PC-9 (cell line): ENCODE data around the gene BAIAP2L1. TPM values are rescaled to one million over a fixed set of nuclear protein-coding genes. Genes with fewer than 3 reads are reported as not detected.

Experiments used
- BruUV-seq: library from RNA; stranded (reverse); fragments of 400-500 nt; replicated peaks from 2 replicates; lab custom pipeline; 2021; lab: Mats Ljungman, UMichigan
- CTCF ChIA-PET: fragments of 300-600 bp; sonication (Branson Sonifier 250); formaldehyde crosslinking; loops from one replicate; lab custom pipeline; 2022; ENCODE audit warnings: antibody characterized with exemption; lab: Charles Lee
- POLR2A ChIA-PET: fragments of 300-600 bp; sonication (Branson Sonifier 250); formaldehyde crosslinking; loops from one replicate; lab custom pipeline; 2022; ENCODE audit warnings: antibody characterized with exemption; ENCODE audit not compliant: unreplicated experiment; lab: Charles Lee
- DNase-seq, 2 experiments: peaks; one replicate each; pipeline versions ENCODE4 v3.0.0 to v3.0.0-alpha.2; 2015 to 2022; ENCODE audit warnings: mixed read lengths in 1 of 2
- H2AFZ ChIP-seq: fragments of 200-600 bp; sonication (generic); 2 replicates; pipeline ENCODE4 v1.8.1; 2017; ENCODE audit warnings: antibody characterized with exemption
- H3F3A ChIP-seq: fragments of 200-600 bp; sonication (generic); 2 replicates; pipeline ENCODE4 v1.8.1; 2017; ENCODE audit warnings: antibody characterized with exemption, mild to moderate bottlenecking, low read depth; ENCODE audit not compliant: insufficient read depth
- H3K27ac ChIP-seq: fragments of 200-600 bp; sonication (generic); 2 replicates; pipeline ENCODE4 v1.6.1; 2016; ENCODE audit warnings: mixed run types
- H3K27me3 ChIP-seq: fragments of 200-600 bp; sonication (generic); 2 replicates; pipeline ENCODE4 v1.6.1; 2016; ENCODE audit warnings: low read depth, mixed run types; ENCODE audit not compliant: insufficient read depth
- H3K36me3 ChIP-seq: fragments of 200-600 bp; sonication (generic); 2 replicates; pipeline ENCODE4 v1.6.1; 2016; ENCODE audit warnings: low read depth, mixed run types
- H3K4me1 ChIP-seq: fragments of 200-600 bp; sonication (generic); replicated peaks from 2 replicates; pipeline ENCODE4 v1.6.1; 2016; ENCODE audit warnings: mixed run types; ENCODE audit not compliant: insufficient read depth
- H3K4me2 ChIP-seq: fragments of 200-600 bp; sonication (generic); 2 replicates; pipeline ENCODE4 v1.6.1; 2017; ENCODE audit warnings: mixed run types
- H3K4me3 ChIP-seq: fragments of 200-600 bp; sonication (generic); 2 replicates; pipeline ENCODE4 v1.6.1; 2016; ENCODE audit warnings: mixed run types
- H3K79me2 ChIP-seq: fragments of 200-600 bp; sonication (generic); 2 replicates; pipeline ENCODE4 v1.6.1; 2017; ENCODE audit warnings: low read depth, mixed run types
- H3K9me2 ChIP-seq: fragments of 200-600 bp; sonication (generic); 2 replicates; pipeline ENCODE4 v1.8.1; 2017; ENCODE audit warnings: mild to moderate bottlenecking; ENCODE audit not compliant: insufficient read depth
- H3K9me3 ChIP-seq: fragments of 200-600 bp; sonication (generic); 2 replicates; pipeline ENCODE4 v1.8.1; 2016; ENCODE audit warnings: low read depth; ENCODE audit not compliant: insufficient read depth
- H4K20me1 ChIP-seq: fragments of 200-600 bp; sonication (generic); 2 replicates; pipeline ENCODE4 v1.8.1; 2017; ENCODE audit not compliant: insufficient read depth
- EZH2 ChIP-seq: fragments of 200-600 bp; sonication (generic); IDR thresholded peaks from 2 replicates; pipeline ENCODE4 v1.8.0; 2017; ENCODE audit warnings: antibody characterized with exemption, low read depth
- intact Hi-C: fragments of 100-400 bp; cut with micrococcal nuclease; formaldehyde crosslinking; loops from one replicate; pipeline ENCODE4 v1.10.0; 2022; ENCODE audit not compliant: unreplicated experiment
- total RNA-seq: library from RNA; stranded (reverse); gene quantifications from 2 replicates; pipeline ENCODE4 v1.2.3, GENCODE V29; 2021
- TF ChIP-seq, protein P1 (sequence below): fragments of 200-600 bp; sonication (generic); conservative IDR thresholded peaks from 2 replicates; pipeline ENCODE4 v1.6.1; 2017; ENCODE audit warnings: mixed run types, antibody characterized with exemption, mild to moderate bottlenecking, moderate library complexity

BAIAP2L1 gene
- total RNA-seq, 1 experiment from 2014 or later: 89.4 TPM

DNA sequence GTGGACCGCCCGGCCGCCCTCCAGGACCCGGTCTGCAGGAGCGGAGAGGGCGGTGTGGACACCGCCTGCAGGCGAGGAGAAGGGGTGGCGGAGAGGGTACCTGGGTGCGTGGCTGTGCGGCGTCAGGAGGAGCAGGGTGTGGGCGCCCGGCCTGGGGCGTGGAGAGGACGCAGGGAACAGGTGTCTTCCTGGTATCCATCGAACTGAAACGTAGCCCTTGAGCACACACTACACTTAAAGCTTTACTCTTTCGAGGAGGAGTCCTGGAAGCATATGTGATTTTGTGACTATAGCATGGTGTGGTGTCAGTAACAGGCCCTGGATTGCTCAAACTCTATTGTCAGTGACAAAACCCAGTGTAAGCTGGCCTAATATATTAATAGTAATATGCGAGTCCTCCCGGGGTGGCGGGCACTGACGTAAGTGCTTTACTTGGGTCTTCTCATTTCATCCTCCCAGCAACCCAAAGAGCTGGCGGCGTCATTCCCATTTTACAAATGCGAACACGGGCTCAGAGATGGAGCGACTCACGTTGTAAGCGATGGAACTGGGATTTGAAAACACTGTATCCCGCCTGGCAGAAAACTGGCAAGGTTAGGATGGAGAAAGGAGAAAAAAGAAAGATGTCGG lies 148.3 kb downstream of the BAIAP2L1 start:
- H3K36me3 ChIP-seq: no peaks in the 10 kb centered on the region
- no peaks in the 10 kb centered on the region for H3K9me3 ChIP-seq
- H4K20me1 ChIP-seq: no peaks in the 10 kb centered on the region
- peaks cover 25% of the 10 kb centered on the region for H3K4me1 ChIP-seq
- peaks cover 41% of the 10 kb centered on the region for H3K79me2 ChIP-seq
- peak in 1 of 2 experiments; percentile 40 for DNase-seq
- CTCF ChIA-PET: interaction anchor here (0.6 kb wide), 1 partner anchor 88 kb away, joined by 5 read pairs; no protein-coding TSS in a partner anchor
- intact Hi-C loops: no loop called here
- H2AFZ ChIP-seq: peak overlapping the region; percentile 98
- no peak overlapping the region for H3K27ac ChIP-seq
- no peak for TF ChIP-seq EZH2
- TF ChIP-seq, protein P1, sequence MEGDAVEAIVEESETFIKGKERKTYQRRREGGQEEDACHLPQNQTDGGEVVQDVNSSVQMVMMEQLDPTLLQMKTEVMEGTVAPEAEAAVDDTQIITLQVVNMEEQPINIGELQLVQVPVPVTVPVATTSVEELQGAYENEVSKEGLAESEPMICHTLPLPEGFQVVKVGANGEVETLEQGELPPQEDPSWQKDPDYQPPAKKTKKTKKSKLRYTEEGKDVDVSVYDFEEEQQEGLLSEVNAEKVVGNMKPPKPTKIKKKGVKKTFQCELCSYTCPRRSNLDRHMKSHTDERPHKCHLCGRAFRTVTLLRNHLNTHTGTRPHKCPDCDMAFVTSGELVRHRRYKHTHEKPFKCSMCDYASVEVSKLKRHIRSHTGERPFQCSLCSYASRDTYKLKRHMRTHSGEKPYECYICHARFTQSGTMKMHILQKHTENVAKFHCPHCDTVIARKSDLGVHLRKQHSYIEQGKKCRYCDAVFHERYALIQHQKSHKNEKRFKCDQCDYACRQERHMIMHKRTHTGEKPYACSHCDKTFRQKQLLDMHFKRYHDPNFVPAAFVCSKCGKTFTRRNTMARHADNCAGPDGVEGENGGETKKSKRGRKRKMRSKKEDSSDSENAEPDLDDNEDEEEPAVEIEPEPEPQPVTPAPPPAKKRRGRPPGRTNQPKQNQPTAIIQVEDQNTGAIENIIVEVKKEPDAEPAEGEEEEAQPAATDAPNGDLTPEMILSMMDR: no peak
- POLR2A ChIA-PET: no interaction called here
- H3K4me3 ChIP-seq: peak overlapping the region; percentile 100
- TSS peak; percentile 58 for BruUV-seq
- peaks cover 23% of the 10 kb centered on the region for H3F3A ChIP-seq
- H3K27me3 ChIP-seq: no peaks in the 10 kb centered on the region
- H3K4me2 ChIP-seq: peak overlapping the region; percentile 92
- H3K9me2 ChIP-seq: no peaks in the 10 kb centered on the region

DNA sequence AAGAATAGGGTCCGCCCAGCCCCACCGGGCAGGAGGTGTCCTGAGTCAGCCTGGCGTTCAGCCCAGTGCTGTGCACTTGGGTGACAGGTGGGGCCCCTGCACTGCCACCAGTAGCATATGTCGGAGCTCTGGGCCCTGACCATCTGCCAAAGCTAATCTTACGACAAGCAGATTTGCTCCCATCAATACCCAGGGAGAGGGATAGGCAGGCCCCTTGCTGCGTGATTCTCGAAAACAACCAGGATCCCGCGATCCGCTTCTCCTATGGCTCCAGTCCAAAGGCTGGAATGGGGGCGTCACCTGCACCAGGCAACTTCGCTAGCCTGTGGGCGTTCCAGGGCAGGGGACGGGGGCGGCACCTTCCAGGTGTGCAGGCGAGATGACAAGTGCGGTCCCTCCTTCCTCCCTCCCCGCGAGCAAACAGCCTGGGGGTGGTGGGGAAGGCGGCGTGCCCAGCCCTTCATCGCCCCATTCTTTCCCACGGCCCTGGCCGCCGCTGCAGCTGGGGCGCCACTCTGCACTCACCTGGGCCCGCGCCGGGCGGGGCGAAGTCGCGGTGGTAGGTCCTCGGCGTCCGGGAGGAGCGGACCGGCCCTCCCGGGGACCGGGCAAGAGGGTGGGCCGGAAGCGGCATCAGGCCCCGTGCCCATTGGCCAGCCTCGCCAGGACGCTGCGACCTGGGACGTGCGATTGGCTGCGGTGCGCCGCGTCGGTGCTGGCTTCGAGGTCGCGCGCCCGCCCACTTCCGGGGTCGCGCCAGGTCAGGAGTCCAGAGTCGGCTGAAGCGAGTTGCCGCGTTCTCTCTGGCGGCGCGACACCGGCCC lies 149.1 kb downstream of the BAIAP2L1 start, which contains the start of gene TECPR1:
TSS of gene TECPR1 (minus strand) at position 632 of the 824 bp plus-strand sequence. CDS start 6,086 bp downstream, outside the sequence.
- Histone ChIP-seq H3K9me2 (no peaks in the 10 kb centered on the region), H3F3A (peaks cover 23% of the 10 kb centered on the region), H3K9me3 (no peaks in the 10 kb centered on the region), H3K4me1 (peaks cover 25% of the 10 kb centered on the region), H4K20me1 (no peaks in the 10 kb centered on the region), H3K27ac (peak within 1 kb of the TSS; percentile 71), H3K79me2 (peaks cover 41% of the 10 kb centered on the region), H3K4me2 (peak within 1 kb of the TSS; percentile 92), H2AFZ (peak within 1 kb of the TSS; percentile 98), H3K4me3 (peak within 1 kb of the TSS; percentile 100), H3K36me3 (no peaks in the 10 kb centered on the region), H3K27me3 (no peaks in the 10 kb centered on the region)
- ChIA-PET CTCF (interaction anchor here (0.6 kb wide), 1 partner anchor 402 kb away, joined by 3 read pairs; no protein-coding TSS in a partner anchor), POLR2A (interaction anchor here (0.5 kb wide), 1 partner anchor 1081 kb away, joined by 11 read pairs; no protein-coding TSS in a partner anchor)
- peak; percentile 87 to 99 for DNase-seq
- no peak for TF ChIP-seq EZH2
- TF ChIP-seq, protein P1: no peak
- intact Hi-C loops: loop anchor here (1.0 kb wide), 1 partner anchor 32 kb away; no protein-coding TSS in a partner anchor
- no TSS peak for BruUV-seq

DNA sequence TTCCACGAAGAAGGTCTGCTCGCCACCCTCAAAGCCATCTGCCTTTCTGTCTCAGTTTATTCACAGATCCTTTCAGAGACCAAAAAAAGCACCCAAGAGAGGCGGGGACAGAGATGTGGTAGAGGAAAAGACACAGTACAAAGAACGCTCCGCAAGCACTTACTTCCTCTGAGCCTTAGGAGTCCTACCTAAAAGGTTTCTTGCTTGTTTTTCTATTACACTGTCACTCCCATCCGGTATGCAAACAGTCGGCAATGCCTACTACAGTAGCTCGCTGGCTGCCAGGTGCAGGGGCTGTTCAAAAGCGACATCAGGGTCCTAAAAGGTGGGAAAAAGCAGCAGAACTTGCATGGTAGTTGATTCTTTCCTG lies 149.7 kb downstream of the BAIAP2L1 start:
- Histone ChIP-seq H3K9me2 (no peaks in the 10 kb centered on the region), H3K79me2 (peaks cover 41% of the 10 kb centered on the region), H3K9me3 (no peaks in the 10 kb centered on the region), H3K4me1 (peaks cover 25% of the 10 kb centered on the region), H4K20me1 (no peaks in the 10 kb centered on the region), H3K36me3 (no peaks in the 10 kb centered on the region), H2AFZ (peak overlapping the region; percentile 98), H3K4me2 (peak overlapping the region; percentile 92), H3K4me3 (peak overlapping the region; percentile 100), H3K27me3 (no peaks in the 10 kb centered on the region), H3K27ac (peak overlapping the region; percentile 71), H3F3A (peaks cover 23% of the 10 kb centered on the region)
- no peak for TF ChIP-seq EZH2
- TF ChIP-seq, protein P1: 0 out of 2 replicates have a peak, but pooled peaks have one; percentile 14
- intact Hi-C loops: loop anchor here (1.0 kb wide), 1 partner anchor 33 kb away; no protein-coding TSS in a partner anchor
- CTCF ChIA-PET: interaction anchor here (0.6 to 0.7 kb wide), 2 partner anchors 17 to 402 kb away, joined by 3 read pairs; no protein-coding TSS in a partner anchor
- no TSS peak for BruUV-seq
- no peak for DNase-seq
- POLR2A ChIA-PET: no interaction called here
